GM21529 (cell line): ENCODE measurements around the gene GAL3ST2.
A peak's percentile ranks its signal among the peaks of the same experiment; 100 is the strongest.
"Not testable (repeated sequence)": the region's sequence is repeated elsewhere in the genome, so short reads cannot be mapped to it uniquely, and the experiment has no call there.

Experiments used
- ATAC-seq: cut with Tn5 transposase; IDR thresholded peaks from one replicate; pipeline ENCODE4 v1.9.1; 2021; ENCODE audit not compliant: unreplicated experiment

Gene GAL3ST2

GRCh38 chr2:241791385-241791784 lies 14.8 kb downstream of the GAL3ST2 start:
- not testable (repeated sequence) for ATAC-seq

- ATAC-seq: no peak
Measured at GRCh38 chr2:241793385-241793784, 16.8 kb downstream of the GAL3ST2 start.

- no peak for ATAC-seq
Measured at GRCh38 chr2:241794250-241794823, 17.7 kb downstream of the GAL3ST2 start.

GRCh38 chr2:241795021-241795999 lies 18.7 kb downstream of the GAL3ST2 start:
- no peak for ATAC-seq

- no peak for ATAC-seq
Measured at GRCh38 chr2:241796209-241796608, 19.6 kb downstream of the GAL3ST2 start.

- no peak for ATAC-seq
Measured at GRCh38 chr2:241796610-241797138, 20.1 kb downstream of the GAL3ST2 start.

GRCh38 chr2:241797441-241798080 lies 20.9 kb downstream of the GAL3ST2 start:
- ATAC-seq: no peak

GRCh38 chr2:241798081-241798630 lies 21.5 kb downstream of the GAL3ST2 start:
- ATAC-seq: no peak

- ATAC-seq: no peak
Measured at GRCh38 chr2:241798631-241799521, 22.3 kb downstream of the GAL3ST2 start.

- no peak for ATAC-seq
Measured at GRCh38 chr2:241799522-241800197, 23.0 kb downstream of the GAL3ST2 start.

- not testable (repeated sequence) for ATAC-seq
Measured at GRCh38 chr2:241800198-241800903, 23.7 kb downstream of the GAL3ST2 start.

GRCh38 chr2:241801611-241802420 lies 25.2 kb downstream of the GAL3ST2 start:
- no peak for ATAC-seq

GRCh38 chr2:241802421-241803318 lies 26.0 kb downstream of the GAL3ST2 start:
- ATAC-seq: no peak

GRCh38 chr2:241803387-241804325 lies 27.0 kb downstream of the GAL3ST2 start:
- peak; percentile 47 for ATAC-seq

GRCh38 chr2:241804326-241805229 lies 28.0 kb downstream of the GAL3ST2 start:
- no peak for ATAC-seq
